ENCODE results near the gene DEFB108B. TPM values are rescaled to one million over a fixed set of nuclear protein-coding genes. Genes with fewer than 3 reads are reported as not detected.
"Not testable (repeated sequence)": the region's sequence is repeated elsewhere in the genome, so short reads cannot be mapped to it uniquely, and the experiment has no call there.

The DEFB108B gene, protein sequence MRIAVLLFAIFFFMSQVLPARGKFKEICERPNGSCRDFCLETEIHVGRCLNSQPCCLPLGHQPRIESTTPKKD
- not detected for total RNA-seq

DNA sequence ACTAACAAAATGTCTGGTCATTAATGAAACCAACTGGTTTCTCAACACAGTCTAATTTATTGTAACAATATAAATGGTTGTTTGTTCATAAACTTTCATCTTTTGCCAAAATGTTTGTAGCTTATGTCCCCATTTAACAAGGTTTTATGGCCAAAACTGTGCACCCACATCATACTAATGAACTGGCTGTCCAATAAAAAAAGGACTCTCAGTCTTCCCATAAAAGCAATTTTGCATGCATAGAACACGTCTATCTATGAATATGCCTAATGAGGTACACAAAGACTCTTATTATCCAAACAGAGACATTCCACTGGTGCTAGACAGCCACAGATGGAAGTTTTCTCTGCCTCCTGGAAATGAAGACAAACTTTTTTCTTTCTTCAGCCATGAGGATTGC, at the start of gene DEFB108B:
Gene DEFB108B, plus strand, starts transcription at position 390 of the 400 bp plus-strand sequence. Its CDS starts 0 bp downstream, at position 390.
- DNase-seq (ENCODE audit: extremely low spot score in 2 of 2); H3K36me3 ChIP-seq; intact Hi-C loops (cut with DNase I); H3K4me3 ChIP-seq; H3K9me3 ChIP-seq; H3K27ac ChIP-seq; H3K27me3 ChIP-seq; H3K4me1 ChIP-seq: not testable (repeated sequence)

DNA sequence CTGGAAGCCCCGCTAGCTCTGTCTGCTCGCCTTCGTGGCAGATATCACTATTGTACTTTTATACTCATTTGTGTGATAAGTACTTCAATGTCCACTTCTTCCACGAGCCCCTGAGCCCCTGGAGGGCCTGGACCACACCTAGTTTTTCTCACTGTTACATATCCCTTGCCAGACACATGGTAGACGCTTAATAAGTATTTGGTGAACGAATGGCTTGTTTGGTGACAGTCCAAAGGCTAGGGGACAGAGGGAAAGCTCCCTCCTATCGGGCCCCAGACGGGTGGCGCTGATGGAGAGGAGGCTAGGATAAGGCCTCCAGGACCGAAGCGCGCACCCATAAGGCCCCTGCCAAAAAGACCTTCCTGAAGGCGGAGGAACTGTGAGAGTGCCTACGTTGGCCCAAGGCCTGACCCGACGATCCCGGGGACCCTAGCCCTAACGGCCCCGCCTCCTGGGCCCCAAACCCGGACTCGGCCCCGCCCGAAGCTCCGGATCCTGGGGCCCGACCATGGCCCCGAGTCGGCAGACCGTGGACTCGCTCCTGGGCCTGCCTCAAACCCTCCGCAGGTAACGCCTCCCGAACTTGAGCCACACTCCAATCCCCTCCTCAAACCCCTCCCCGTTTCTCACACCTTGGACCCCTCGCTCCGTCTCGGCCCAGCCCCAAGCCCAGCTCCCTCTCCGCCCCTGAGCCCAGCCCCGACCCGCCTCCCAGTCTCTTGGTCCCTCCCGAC, 46.7 kb upstream of the DEFB108B start:
- peak in 1 of 2 donors; percentile 95 for DNase-seq (ENCODE audit: extremely low spot score in 2 of 2)
- peak overlapping the region; percentile 86 for H3K27ac ChIP-seq
- H3K27me3 ChIP-seq; H3K9me3 ChIP-seq; intact Hi-C loops (cut with DNase I); H3K36me3 ChIP-seq: not testable (repeated sequence)
- H3K4me1 ChIP-seq: peaks cover 15% of the 10 kb centered on the region
- peak in 1 of 2 donors; percentile 62 for TF ChIP-seq POLR2A (IDR thresholded peaks at IDR 0.05)
- TF ChIP-seq POLR2AphosphoS5 (IDR thresholded peaks at IDR 0.05; ENCODE audit: insufficient read depth in 1 of 2, low read depth in 1 of 2): peak in 1 of 2 donors; percentile 82
- peak overlapping the region; percentile 63 to 79 for H3K4me3 ChIP-seq

DNA sequence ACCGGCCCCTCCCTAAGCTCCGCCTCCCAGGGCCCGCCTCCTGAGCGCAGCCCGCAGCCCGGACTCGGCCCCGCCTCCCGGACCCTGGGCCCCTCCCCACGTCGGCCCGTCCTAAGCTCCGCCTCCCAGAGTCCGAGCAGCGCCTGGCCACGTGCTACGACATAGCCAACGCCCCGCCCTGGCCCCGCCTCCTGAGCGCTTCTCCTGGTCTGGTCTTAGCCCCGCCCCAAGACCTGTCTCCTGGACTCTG, 46.2 kb upstream of the DEFB108B start:
- not testable (repeated sequence) for H3K27me3 ChIP-seq; DNase-seq (ENCODE audit: extremely low spot score in 2 of 2)

DNA sequence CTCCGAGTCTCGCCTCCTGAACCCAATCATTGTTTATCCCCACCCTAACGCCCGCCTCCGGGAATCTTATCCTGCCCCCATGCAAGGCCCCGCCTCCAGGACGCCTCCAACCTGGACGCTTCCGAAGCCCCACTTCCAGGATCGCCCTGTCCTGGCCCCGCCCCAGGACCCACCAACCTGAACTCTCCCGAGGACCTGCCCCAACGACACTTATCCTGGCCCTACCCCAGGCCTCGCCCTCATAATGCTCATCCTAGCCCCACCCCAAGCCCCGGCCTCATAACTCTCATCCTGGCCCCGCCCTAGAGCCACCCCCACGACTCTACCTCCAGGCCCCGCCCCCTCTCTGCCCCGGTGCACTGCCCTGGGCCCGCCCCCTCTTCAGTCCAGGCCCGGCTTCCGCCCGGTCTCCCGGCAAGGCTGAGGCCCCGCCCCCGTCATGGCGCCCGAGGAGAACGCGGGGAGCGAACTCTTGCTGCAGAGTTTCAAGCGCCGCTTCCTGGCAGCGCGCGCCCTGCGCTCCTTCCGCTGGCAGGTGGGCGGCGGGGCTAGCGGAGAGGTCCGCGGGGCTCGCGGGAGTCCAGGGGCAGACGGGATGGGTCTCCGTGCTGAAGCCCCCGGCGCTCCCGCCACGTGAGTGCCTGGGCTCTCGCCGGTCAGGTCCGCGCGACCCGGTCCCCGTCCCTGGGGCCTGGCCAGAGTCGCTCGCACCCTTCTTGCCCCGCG, 45.7 kb upstream of the DEFB108B start:
- Histone ChIP-seq H3K4me1 (peaks cover 15% of the 10 kb centered on the region), H3K9me3 (no peaks in the 10 kb centered on the region), H3K36me3 (no peaks in the 10 kb centered on the region), H3K27ac (peak overlapping the region; percentile 85), H3K4me3 (peak overlapping the region; percentile 73 to 79), H3K27me3 (no peaks in the 10 kb centered on the region)
- intact Hi-C loops (cut with DNase I): no loop called here
- TF ChIP-seq POLR2A (IDR thresholded peaks at IDR 0.05): no peak
- DNase-seq (ENCODE audit: extremely low spot score in 2 of 2): peak; percentile 99 to 100

More for the DNA sequence above, 46.2 kb upstream of the DEFB108B start:
- H3K4me3 ChIP-seq: peak overlapping the region; percentile 73 to 79
- H3K36me3 ChIP-seq; H3K9me3 ChIP-seq; intact Hi-C loops (cut with DNase I): not testable (repeated sequence)
- peaks cover 15% of the 10 kb centered on the region for H3K4me1 ChIP-seq
- H3K27ac ChIP-seq: peak overlapping the region; percentile 85

DNA sequence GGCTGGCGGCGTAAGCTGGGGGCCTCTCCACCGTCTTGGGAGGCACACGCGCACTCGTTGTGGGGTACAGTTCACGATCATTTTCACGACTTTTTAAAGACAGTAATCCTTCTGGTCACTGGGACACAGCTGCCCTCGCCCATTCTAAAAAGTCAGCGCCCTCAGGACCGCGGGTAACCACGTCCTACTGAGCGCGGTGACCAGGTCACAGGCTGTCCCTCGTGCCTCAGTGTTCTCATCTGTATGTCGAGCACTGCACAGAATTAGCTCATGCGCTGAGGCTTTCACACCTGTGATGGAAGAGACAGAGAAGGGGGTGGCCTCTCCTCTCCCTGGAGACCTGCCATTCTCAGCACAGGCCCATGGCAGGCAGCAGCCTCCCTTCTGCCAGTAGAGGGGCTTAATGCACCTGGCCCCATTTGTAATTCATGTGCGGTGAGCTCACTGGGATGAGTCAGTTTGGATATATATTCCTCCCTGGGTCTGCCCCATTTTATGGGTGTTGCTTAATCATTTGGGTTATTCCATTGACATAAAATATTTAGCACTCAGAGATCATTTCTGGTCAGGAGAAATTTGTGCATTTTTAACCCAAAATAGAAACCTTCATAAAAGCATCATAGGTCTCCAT, 45.1 kb upstream of the DEFB108B start:
- DNase-seq (ENCODE audit: extremely low spot score in 2 of 2); H3K9me3 ChIP-seq; H3K27me3 ChIP-seq; H3K36me3 ChIP-seq; intact Hi-C loops (cut with DNase I): not testable (repeated sequence)
- Histone ChIP-seq H3K27ac (peak overlapping the region; percentile 85), H3K4me3 (peak overlapping the region; percentile 73 to 79), H3K4me1 (peaks cover 15% of the 10 kb centered on the region)
- peak in 1 of 2 donors; percentile 28 for TF ChIP-seq POLR2AphosphoS5 (IDR thresholded peaks at IDR 0.05; ENCODE audit: insufficient read depth in 1 of 2, low read depth in 1 of 2)

DNA sequence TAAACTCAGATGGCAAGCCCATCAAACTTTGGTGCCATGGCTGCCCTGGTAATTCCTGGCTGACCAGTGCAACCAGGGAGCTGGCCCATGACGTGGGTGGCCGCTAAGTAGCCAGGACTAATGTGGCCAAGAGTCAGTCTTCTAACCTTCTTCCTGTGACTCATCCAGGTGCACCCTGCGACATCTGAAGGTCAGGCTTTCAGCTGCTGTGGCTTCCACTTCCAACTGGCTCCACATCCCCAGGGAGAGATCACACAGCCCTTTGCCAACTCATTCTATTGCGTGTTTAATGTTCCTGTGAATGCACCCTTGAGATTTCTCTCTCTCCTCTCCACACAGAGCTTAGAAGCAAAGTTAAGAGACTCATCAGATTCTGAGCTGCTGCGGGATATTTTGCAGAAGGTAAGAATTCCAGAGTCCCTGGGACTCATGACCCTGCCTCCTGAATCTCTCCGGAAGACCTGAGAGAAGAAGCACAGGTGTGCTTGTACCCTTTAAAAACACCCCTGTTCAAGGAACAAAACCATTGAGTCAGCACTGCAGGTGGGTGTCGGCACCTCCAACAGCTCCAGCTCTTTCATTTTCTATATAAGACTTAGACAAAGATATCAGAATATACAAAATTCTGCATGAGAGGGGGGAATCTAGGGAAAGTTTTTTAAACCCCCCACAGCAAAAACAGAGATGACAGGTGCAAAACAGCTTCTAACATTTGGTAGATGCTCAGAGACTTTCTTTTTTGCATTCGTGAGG, 43.4 kb upstream of the DEFB108B start:
- intact Hi-C loops (cut with DNase I); H3K9me3 ChIP-seq: not testable (repeated sequence)

DNA sequence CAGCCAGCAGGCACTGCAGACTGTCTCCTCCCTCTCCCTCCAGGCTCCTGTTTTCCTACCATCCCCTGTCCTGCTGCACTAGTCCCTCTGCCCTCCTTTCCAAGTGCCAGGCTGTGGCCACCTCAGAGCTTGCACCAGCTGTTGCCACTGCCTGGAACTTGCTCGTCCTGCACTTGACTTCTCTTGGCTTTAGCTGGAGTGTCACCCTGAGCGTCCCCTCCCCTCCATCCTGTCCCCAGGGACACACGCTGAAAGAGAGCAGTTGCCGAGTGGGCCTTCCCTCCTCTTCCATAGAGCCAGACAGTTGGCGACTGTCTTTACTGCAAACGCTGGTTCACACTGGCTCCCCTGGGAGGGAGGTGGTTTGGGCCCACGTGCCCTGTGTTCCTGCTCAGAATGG, 41.9 kb upstream of the DEFB108B start:
- H3K4me1 ChIP-seq: peaks cover 12% of the 10 kb centered on the region
- H3K27ac ChIP-seq; H3K4me3 ChIP-seq; intact Hi-C loops (cut with DNase I); DNase-seq (ENCODE audit: extremely low spot score in 2 of 2); H3K36me3 ChIP-seq; H3K27me3 ChIP-seq; H3K9me3 ChIP-seq: not testable (repeated sequence)

More for the DNA sequence above, 43.4 kb upstream of the DEFB108B start:
- H3K27ac ChIP-seq; H3K36me3 ChIP-seq; H3K27me3 ChIP-seq; DNase-seq (ENCODE audit: extremely low spot score in 2 of 2); H3K4me3 ChIP-seq: not testable (repeated sequence)
- H3K4me1 ChIP-seq: peaks cover 15% of the 10 kb centered on the region

DNA sequence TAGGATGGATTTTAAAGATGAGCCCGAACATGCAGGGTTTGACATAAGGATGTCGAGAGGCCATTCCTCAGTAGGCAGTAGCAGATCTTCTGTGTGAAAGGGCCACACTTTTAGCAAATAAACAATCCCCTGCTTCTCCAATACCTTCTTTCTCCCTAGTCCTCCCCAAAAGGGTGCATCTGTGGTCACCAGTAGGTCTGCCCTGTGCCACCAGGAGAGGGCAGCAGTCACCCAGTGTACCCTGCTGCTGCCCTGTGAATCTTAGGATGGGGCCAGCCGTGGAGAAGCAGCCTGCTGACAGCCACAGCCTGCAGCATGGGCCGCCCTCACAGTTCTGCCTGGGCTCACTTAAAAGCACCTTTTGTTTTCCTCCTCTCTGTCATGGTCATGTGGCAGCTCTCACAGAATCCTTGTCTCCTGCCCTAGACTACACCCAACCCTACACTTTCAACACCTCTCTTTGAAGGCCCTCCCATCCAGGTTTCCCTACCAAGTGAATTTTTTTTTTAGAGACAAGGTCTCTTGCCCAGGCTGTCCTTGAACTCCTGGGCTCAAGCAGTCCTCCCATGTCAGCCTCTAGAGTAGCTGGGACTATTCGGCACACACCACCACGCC, 40.3 kb upstream of the DEFB108B start:
- H3K4me1 ChIP-seq; intact Hi-C loops (cut with DNase I); H3K9me3 ChIP-seq; H3K27me3 ChIP-seq; H3K4me3 ChIP-seq; DNase-seq (ENCODE audit: extremely low spot score in 2 of 2); H3K27ac ChIP-seq; H3K36me3 ChIP-seq: not testable (repeated sequence)
- TF ChIP-seq, protein P1, sequence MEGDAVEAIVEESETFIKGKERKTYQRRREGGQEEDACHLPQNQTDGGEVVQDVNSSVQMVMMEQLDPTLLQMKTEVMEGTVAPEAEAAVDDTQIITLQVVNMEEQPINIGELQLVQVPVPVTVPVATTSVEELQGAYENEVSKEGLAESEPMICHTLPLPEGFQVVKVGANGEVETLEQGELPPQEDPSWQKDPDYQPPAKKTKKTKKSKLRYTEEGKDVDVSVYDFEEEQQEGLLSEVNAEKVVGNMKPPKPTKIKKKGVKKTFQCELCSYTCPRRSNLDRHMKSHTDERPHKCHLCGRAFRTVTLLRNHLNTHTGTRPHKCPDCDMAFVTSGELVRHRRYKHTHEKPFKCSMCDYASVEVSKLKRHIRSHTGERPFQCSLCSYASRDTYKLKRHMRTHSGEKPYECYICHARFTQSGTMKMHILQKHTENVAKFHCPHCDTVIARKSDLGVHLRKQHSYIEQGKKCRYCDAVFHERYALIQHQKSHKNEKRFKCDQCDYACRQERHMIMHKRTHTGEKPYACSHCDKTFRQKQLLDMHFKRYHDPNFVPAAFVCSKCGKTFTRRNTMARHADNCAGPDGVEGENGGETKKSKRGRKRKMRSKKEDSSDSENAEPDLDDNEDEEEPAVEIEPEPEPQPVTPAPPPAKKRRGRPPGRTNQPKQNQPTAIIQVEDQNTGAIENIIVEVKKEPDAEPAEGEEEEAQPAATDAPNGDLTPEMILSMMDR (IDR thresholded peaks at IDR 0.05): peak in 2 of 3 experiments; percentile 46 to 54

DNA sequence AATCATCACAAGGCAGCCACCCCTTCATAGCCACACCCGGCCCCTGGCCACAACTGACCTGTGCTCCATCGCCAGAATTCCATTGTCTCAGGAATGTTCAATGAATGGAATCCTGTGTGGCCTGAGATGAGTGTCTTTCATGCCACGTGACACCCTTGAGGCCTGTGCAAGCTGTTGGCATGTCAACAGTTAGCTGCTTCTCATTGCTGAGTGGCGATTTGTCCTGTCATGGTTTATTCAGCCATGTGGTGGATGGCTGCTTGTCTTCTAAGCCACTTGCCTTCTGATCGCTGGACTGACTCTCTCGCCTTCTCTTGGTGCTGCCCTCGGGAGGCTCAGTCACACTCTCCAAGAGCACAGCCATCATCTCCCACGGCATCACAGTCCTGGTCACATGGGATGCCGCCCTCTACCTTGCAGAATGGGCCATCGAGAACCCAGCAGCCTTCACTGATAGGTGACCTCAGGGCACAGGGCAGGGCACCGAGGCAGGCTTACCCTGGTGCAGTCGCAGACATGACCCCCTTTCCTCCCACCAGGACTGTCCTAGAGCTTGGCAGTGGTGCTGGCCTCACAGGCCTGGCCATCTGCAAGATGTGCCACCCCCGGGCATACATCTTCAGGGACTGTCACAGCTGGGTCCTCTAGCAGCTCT, 38.5 kb upstream of the DEFB108B start:
- H3K4me1 ChIP-seq; H3K9me3 ChIP-seq; H3K27ac ChIP-seq; intact Hi-C loops (cut with DNase I); H3K4me3 ChIP-seq; H3K36me3 ChIP-seq; H3K27me3 ChIP-seq: not testable (repeated sequence)
- DNase-seq (ENCODE audit: extremely low spot score in 2 of 2): peak in 1 of 2 donors; percentile 67

DNA sequence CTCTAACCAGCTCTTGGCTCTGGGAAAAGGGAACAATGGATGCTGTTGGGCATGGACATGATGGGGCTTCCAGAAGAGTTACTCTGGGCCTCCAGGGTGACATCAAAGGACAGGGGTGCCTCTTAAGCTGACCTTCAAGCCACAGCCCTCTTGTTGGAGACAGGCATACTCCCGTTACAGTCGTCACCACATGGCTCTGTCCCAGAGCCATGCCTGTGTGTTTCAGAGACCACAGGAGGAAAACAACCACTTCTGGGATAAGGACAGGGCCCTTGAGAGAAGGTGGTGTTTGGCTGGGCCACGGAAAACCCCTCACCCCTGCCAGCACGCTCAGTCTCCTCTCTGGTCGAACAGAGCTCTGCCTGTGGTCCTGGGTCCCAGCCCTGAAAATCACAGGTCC, 37.8 kb upstream of the DEFB108B start:
- H3K4me1 ChIP-seq; H3K9me3 ChIP-seq; H3K27ac ChIP-seq; H3K4me3 ChIP-seq; intact Hi-C loops (cut with DNase I); H3K36me3 ChIP-seq; H3K27me3 ChIP-seq: not testable (repeated sequence)
- DNase-seq (ENCODE audit: extremely low spot score in 2 of 2): peak in 1 of 2 donors; percentile 25
